ENCODE measurements around the gene ARMC2.
"Not testable (repeated sequence)": the region's sequence is repeated elsewhere in the genome, so short reads cannot be mapped to it uniquely, and the experiment has no call there.

DNA sequence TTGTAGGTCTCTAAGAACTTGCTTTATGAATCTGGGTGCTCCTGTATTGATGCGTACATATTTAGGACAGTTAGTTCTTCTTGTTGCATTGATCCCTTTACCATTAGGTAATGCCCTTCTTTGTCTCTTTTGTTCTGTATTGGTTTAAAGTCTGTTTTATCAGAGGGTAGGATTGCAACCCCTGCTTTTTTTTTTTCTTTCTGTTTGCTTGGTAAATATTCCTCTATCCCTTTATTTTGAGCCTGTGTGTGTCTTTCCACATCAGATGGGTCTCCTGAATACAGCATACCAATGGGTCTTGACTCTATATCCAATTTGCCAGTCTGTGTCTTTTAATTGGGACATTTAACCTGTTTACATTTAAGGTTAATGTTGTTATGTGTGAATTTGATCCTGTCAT lies 130.4 kb downstream of the ARMC2 start:
- TF ChIP-seq EZH2 (IDR thresholded peaks at IDR 0.05; ENCODE audit: borderline replicate concordance, insufficient read depth, low read depth, low read length, poor library complexity, severe bottlenecking); CTCF (IDR thresholded peaks at IDR 0.05): not testable (repeated sequence)

Data from B cell (primary cell).